ENCODE data around the gene CYP19A1. TPM values are rescaled to one million over a fixed set of nuclear protein-coding genes. Genes with fewer than 3 reads are reported as not detected.

Gene CYP19A1
- total RNA-seq, 1 donor from 2014 or later: not detected

DNA sequence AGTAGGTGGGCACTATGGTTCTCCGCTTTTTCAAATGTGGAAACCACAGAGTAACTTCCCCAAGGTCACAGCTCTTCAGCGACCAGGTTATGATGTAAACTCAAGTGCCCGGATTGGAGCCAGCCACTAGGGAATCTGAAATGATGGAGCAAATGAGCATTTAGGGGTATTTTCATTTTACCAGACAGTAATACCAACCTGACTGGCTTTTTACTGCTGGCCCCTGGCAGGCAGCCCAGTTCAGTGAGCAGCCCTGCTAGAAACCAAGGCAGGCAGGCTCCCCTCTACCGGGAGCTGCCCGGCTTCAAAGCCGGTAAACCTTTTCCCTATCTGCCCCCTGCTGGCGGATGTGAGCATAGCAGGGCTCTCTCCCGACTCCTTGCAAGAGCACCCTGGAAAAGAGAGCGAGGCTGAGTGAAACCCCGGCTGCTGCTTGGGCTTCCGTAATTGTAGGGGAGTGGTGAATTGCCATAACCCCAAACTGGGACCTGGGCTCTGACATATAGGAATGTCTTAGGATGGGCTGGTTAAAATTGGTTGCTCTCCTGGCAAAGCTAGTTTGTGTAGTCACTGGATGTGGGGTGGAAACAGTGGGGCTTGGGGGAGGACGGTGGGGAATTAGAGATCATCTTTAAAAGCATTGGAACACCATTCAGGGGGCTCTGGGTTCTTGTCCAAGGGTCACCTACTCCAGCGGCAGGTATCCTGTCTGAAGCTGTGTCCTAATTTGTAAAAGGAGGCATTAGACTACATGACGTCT, 145.7 kb downstream of the CYP19A1 start:
- Mint-ChIP-seq H3K36me3 (ENCODE audit: unreplicated experiment) (no peaks in the 10 kb centered on the region), H3K4me1 (ENCODE audit: low read depth, unreplicated experiment) (peaks cover 3% of the 10 kb centered on the region), H3K4me3 (ENCODE audit: unreplicated experiment) (no peak overlapping the region), H3K27ac (ENCODE audit: unreplicated experiment) (no peak overlapping the region), H3K9me3 (ENCODE audit: unreplicated experiment) (peaks cover 1% of the 10 kb centered on the region), H3K27me3 (ENCODE audit: unreplicated experiment) (no peaks in the 10 kb centered on the region)
- peak; percentile 95 for DNase-seq
- TF ChIP-seq, protein P1, sequence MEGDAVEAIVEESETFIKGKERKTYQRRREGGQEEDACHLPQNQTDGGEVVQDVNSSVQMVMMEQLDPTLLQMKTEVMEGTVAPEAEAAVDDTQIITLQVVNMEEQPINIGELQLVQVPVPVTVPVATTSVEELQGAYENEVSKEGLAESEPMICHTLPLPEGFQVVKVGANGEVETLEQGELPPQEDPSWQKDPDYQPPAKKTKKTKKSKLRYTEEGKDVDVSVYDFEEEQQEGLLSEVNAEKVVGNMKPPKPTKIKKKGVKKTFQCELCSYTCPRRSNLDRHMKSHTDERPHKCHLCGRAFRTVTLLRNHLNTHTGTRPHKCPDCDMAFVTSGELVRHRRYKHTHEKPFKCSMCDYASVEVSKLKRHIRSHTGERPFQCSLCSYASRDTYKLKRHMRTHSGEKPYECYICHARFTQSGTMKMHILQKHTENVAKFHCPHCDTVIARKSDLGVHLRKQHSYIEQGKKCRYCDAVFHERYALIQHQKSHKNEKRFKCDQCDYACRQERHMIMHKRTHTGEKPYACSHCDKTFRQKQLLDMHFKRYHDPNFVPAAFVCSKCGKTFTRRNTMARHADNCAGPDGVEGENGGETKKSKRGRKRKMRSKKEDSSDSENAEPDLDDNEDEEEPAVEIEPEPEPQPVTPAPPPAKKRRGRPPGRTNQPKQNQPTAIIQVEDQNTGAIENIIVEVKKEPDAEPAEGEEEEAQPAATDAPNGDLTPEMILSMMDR (IDR thresholded peaks at IDR 0.05; ENCODE audit: partially characterized antibody, unreplicated experiment): peak; percentile 97

DNA sequence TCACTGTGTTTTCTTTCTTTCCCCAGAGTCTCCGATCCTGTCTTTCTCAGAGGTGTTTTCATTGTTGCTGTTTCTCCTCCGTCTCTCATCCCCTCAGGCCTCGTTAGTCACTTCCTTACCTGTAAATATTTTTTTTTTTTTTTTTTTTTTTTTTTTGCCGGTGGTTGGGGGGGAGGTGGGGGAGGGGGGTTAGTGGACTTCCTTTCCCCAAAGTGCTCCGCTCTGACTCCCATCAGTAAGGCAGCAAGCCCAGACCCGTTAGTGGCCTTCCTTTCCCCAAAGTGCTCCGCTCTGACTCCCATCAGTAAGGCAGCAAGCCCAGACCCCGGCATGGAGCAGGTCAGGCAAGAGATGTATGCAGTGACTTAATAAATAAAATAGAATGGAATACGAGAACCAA, 146.6 kb downstream of the CYP19A1 start:
- H3K27me3 Mint-ChIP-seq (ENCODE audit: unreplicated experiment): no peaks in the 10 kb centered on the region
- no peak for DNase-seq
- TF ChIP-seq, protein P1 (IDR thresholded peaks at IDR 0.05; ENCODE audit: partially characterized antibody, unreplicated experiment): no peak
- H3K4me1 Mint-ChIP-seq (ENCODE audit: low read depth, unreplicated experiment): peaks cover 5% of the 10 kb centered on the region
- H3K4me3 Mint-ChIP-seq (ENCODE audit: unreplicated experiment): no peak overlapping the region
- H3K9me3 Mint-ChIP-seq (ENCODE audit: unreplicated experiment): peaks cover 1% of the 10 kb centered on the region
- no peak overlapping the region for H3K27ac Mint-ChIP-seq (ENCODE audit: unreplicated experiment)
- H3K36me3 Mint-ChIP-seq (ENCODE audit: unreplicated experiment): no peaks in the 10 kb centered on the region

- Mint-ChIP-seq H3K27ac (ENCODE audit: unreplicated experiment) (no peak overlapping the region), H3K4me1 (ENCODE audit: low read depth, unreplicated experiment) (peaks cover 5% of the 10 kb centered on the region)
- no peak for DNase-seq
Observed at GRCh38 chr15:51191072-51191670, 147.2 kb downstream of the CYP19A1 start.

DNA sequence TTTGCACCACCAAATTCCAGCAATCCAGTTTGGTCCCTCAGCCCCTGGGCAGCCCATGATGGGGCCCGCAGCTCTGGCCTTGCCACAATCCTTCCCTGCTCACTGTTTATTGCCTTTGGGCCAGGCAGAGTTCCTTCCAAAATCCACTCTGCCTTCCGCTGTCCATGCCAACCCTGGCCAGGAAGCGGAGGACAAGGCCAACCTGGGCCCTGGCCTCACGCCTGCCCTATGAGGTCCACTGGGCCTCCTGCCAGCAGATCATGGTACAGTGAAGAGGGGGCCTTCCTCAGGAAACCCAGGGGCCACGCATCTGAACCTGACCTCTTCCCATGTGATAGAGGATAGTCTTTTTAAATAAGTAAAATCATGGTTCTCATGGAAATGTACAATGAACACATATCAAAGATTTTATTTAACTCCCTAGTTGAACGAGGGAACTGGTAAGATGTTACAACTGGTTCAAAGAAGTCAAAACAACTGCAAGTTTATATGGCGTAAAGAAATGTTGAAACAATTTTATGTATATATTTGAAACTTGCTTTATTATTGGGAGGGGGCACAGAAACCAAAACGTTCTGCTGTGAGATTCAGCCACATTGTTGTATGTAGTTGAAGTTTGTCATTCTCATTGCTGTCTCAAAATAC, 147.8 kb downstream of the CYP19A1 start:
- DNase-seq: no peak
- Mint-ChIP-seq H3K4me1 (ENCODE audit: low read depth, unreplicated experiment) (peaks cover 5% of the 10 kb centered on the region), H3K4me3 (ENCODE audit: unreplicated experiment) (no peak overlapping the region), H3K9me3 (ENCODE audit: unreplicated experiment) (peaks cover 3% of the 10 kb centered on the region), H3K27me3 (ENCODE audit: unreplicated experiment) (no peaks in the 10 kb centered on the region), H3K27ac (ENCODE audit: unreplicated experiment) (no peak overlapping the region), H3K36me3 (ENCODE audit: unreplicated experiment) (no peaks in the 10 kb centered on the region)
- TF ChIP-seq, protein P1 (IDR thresholded peaks at IDR 0.05; ENCODE audit: partially characterized antibody, unreplicated experiment): no peak

More at GRCh38 chr15:51191072-51191670, 147.2 kb downstream of the CYP19A1 start:
- Mint-ChIP-seq H3K36me3 (ENCODE audit: unreplicated experiment) (no peaks in the 10 kb centered on the region), H3K9me3 (ENCODE audit: unreplicated experiment) (peaks cover 1% of the 10 kb centered on the region), H3K27me3 (ENCODE audit: unreplicated experiment) (no peaks in the 10 kb centered on the region), H3K4me3 (ENCODE audit: unreplicated experiment) (no peak overlapping the region)
- TF ChIP-seq, protein P1 (IDR thresholded peaks at IDR 0.05; ENCODE audit: partially characterized antibody, unreplicated experiment): no peak
